GM18867 (cell line): ENCODE results near the gene SLC35B2.

Experiments
- ATAC-seq: cut with Tn5 transposase; IDR thresholded peaks from one replicate; pipeline ENCODE4 v1.9.1; 2021; ENCODE audit warnings: mild to moderate bottlenecking, moderate library complexity; ENCODE audit not compliant: unreplicated experiment

The SLC35B2 gene

GRCh38 chr6:44254191-44255104, 2.9 kb downstream of the SLC35B2 start:
- ATAC-seq = no peak

GRCh38 chr6:44253307-44254101, 3.8 kb downstream of the SLC35B2 start:
- ATAC-seq = no peak

GRCh38 chr6:44251576-44252524, 5.5 kb downstream of the SLC35B2 start:
- no peak for ATAC-seq

- ATAC-seq = no peak
These were observed 6.6 kb downstream of the SLC35B2 start for GRCh38 chr6:44250718-44251123.

GRCh38 chr6:44250067-44250717, 7.1 kb downstream of the SLC35B2 start:
- no peak for ATAC-seq

- ATAC-seq = no peak
These were observed 8.1 kb downstream of the SLC35B2 start for GRCh38 chr6:44249082-44249748.

GRCh38 chr6:44248579-44248978, 8.7 kb downstream of the SLC35B2 start:
- no peak for ATAC-seq

- peak; percentile 32 for ATAC-seq
These were observed 9.7 kb downstream of the SLC35B2 start for GRCh38 chr6:44247338-44248302.

- ATAC-seq = peak; percentile 56
These were observed 10.5 kb downstream of the SLC35B2 start, which contains the start of gene HSP90AB1 for GRCh38 chr6:44246663-44247337. HSP90AB1 (plus strand) TSS chr6:44247101; CDS start chr6:44248630, 1,529 bp downstream.

GRCh38 chr6:44245912-44246662, 11.2 kb downstream of the SLC35B2 start:
- peak; percentile 52 for ATAC-seq

GRCh38 chr6:44245391-44245911, 11.9 kb downstream of the SLC35B2 start:
- ATAC-seq = no peak

GRCh38 chr6:44243345-44243744, 14.0 kb downstream of the SLC35B2 start:
- no peak for ATAC-seq

- no peak for ATAC-seq
These were observed 18.5 kb downstream of the SLC35B2 start for GRCh38 chr6:44238687-44239350.

- ATAC-seq = peak; percentile 80
These were observed 19.4 kb downstream of the SLC35B2 start for GRCh38 chr6:44237813-44238433.

- ATAC-seq = peak; percentile 54
These were observed 20.1 kb downstream of the SLC35B2 start for GRCh38 chr6:44237021-44237812.
